H9 (cell line): Measurements from ENCODE around the gene HOXA2. TPM values are rescaled to one million over a fixed set of nuclear protein-coding genes. Genes with fewer than 3 reads are reported as not detected.

Experiments used
- DNase-seq: peaks from one replicate; pipeline ENCODE4 v3.0.0-alpha.2; 2017
- H2AFZ ChIP-seq: one replicate; pipeline ENCODE4 v1.6.1; 2013; ENCODE audit warnings: mild to moderate bottlenecking, low read length, control low read depth, moderate library complexity
- H2AK5ac ChIP-seq: 2 replicates; pipeline ENCODE4 v1.6.1; 2013; ENCODE audit warnings: low read length, control low read depth, mixed read lengths; ENCODE audit not compliant: insufficient read length
- H2BK120ac ChIP-seq: one replicate; pipeline ENCODE4 v1.6.1; 2013; ENCODE audit warnings: low read depth, mild to moderate bottlenecking, low read length, control low read depth, inconsistent platforms; ENCODE audit not compliant: poor library complexity, severe bottlenecking
- H2BK12ac ChIP-seq: 2 replicates; pipeline ENCODE4 v1.6.1; 2013; ENCODE audit warnings: low read length, control low read depth, mixed read lengths, low read depth; ENCODE audit not compliant: insufficient read length
- H2BK15ac ChIP-seq: 2 replicates; pipeline ENCODE4 v1.6.1; 2013; ENCODE audit warnings: low read depth, low read length, control low read depth
- H2BK20ac ChIP-seq: one replicate; pipeline ENCODE4 v1.6.1; 2013; ENCODE audit warnings: low read depth, mild to moderate bottlenecking, low read length, control low read depth, inconsistent platforms; ENCODE audit not compliant: poor library complexity, severe bottlenecking
- H2BK5ac ChIP-seq: 2 replicates; pipeline ENCODE4 v1.6.1; 2013; ENCODE audit warnings: low read length, control low read depth, mixed read lengths; ENCODE audit not compliant: insufficient read length
- H3K14ac ChIP-seq: 2 replicates; pipeline ENCODE4 v1.6.1; 2013; ENCODE audit warnings: low read length, control low read depth; ENCODE audit not compliant: insufficient read depth
- H3K18ac ChIP-seq: 2 replicates; pipeline ENCODE4 v1.6.1; 2013; ENCODE audit warnings: low read depth, mild to moderate bottlenecking, mixed read lengths, low read length, control low read depth; ENCODE audit not compliant: insufficient read length
- H3K23ac ChIP-seq: 2 replicates; pipeline ENCODE4 v1.6.1; 2013; ENCODE audit warnings: low read length, control low read depth, mixed read lengths, low read depth; ENCODE audit not compliant: insufficient read length
- H3K23me2 ChIP-seq: 2 replicates; pipeline ENCODE4 v1.6.1; 2013; ENCODE audit warnings: low read depth, mild to moderate bottlenecking, mixed read lengths, low read length, control low read depth; ENCODE audit not compliant: insufficient read length, poor library complexity, severe bottlenecking
- H3K27ac ChIP-seq: 2 replicates; pipeline ENCODE4 v1.5.1; 2013; ENCODE audit warnings: low read length, control low read depth, mixed read lengths, low read depth; ENCODE audit not compliant: insufficient read length
- H3K27me3 ChIP-seq: 2 replicates; pipeline ENCODE4 v1.6.1; 2013; ENCODE audit warnings: low read length, control low read depth, inconsistent platforms; ENCODE audit not compliant: insufficient read depth
- H3K4ac ChIP-seq: 2 replicates; pipeline ENCODE4 v1.6.1; 2013; ENCODE audit warnings: low read depth, mild to moderate bottlenecking, control low read depth, inconsistent platforms, low read length, moderate library complexity
- H3K4me1 ChIP-seq: 2 replicates; pipeline ENCODE4 v1.6.1; 2013; ENCODE audit warnings: low read length, control low read depth, inconsistent platforms; ENCODE audit not compliant: insufficient read depth
- H3K4me2 ChIP-seq: 2 replicates; pipeline ENCODE4 v1.6.1; 2013; ENCODE audit warnings: low read length, control low read depth, mixed read lengths; ENCODE audit not compliant: insufficient read length, insufficient read depth
- H3K56ac ChIP-seq: 2 replicates; pipeline ENCODE4 v1.6.1; 2013; ENCODE audit warnings: low read depth, mild to moderate bottlenecking, mixed read lengths, low read length, control low read depth; ENCODE audit not compliant: insufficient read length
- H3K79me1 ChIP-seq: 2 replicates; pipeline ENCODE4 v1.6.1; 2013; ENCODE audit warnings: low read depth, mild to moderate bottlenecking, moderate library complexity, low read length, control low read depth, inconsistent platforms; ENCODE audit not compliant: insufficient read depth, poor library complexity, severe bottlenecking
- H3K79me2 ChIP-seq: 2 replicates; pipeline ENCODE4 v1.6.1; 2013; ENCODE audit warnings: low read length, control low read depth, inconsistent platforms; ENCODE audit not compliant: insufficient read depth
- H3K9ac ChIP-seq: 2 replicates; pipeline ENCODE4 v1.6.1; 2013; ENCODE audit warnings: low read length, control low read depth, mixed read lengths; ENCODE audit not compliant: insufficient read length; ENCODE audit errors: extremely low read depth
- H3K9me3 ChIP-seq: one replicate; pipeline ENCODE4 v1.6.1; 2013; ENCODE audit warnings: low read depth, low read length, inconsistent platforms; ENCODE audit not compliant: control insufficient read depth
- H3T11ph ChIP-seq: one replicate; pipeline ENCODE4 v1.6.1; 2013; ENCODE audit warnings: mild to moderate bottlenecking, low read length, control low read depth, inconsistent platforms
- H4K20me1 ChIP-seq: one replicate; pipeline ENCODE4 v1.6.1; 2013; ENCODE audit not compliant: control insufficient read depth, insufficient read length, insufficient read depth
- H4K5ac ChIP-seq: 2 replicates; pipeline ENCODE4 v1.6.1; 2013; ENCODE audit warnings: low read depth, mild to moderate bottlenecking, mixed read lengths, low read length, control low read depth; ENCODE audit not compliant: insufficient read length
- H4K8ac ChIP-seq: replicated peaks from 2 replicates; pipeline ENCODE4 v1.6.1; 2013; ENCODE audit warnings: low read length, control low read depth, mixed read lengths, low read depth; ENCODE audit not compliant: insufficient read length
- H4K91ac ChIP-seq: 2 replicates; pipeline ENCODE4 v1.6.1; 2013; ENCODE audit warnings: low read depth, mild to moderate bottlenecking, moderate library complexity, mixed read lengths, low read length, control low read depth; ENCODE audit not compliant: insufficient read length
- H3K27ac Mint-ChIP-seq, 3 experiments: 2 replicates in 2 of 3; 3 replicates in 1 of 3; pipeline ENCODE4 v1.8.0; 2020 to 2021; ENCODE audit warnings: mixed read lengths in 3 of 3, mild to moderate bottlenecking in 1 of 3, moderate library complexity in 1 of 3
- H3K27me3 Mint-ChIP-seq: 2 replicates; pipeline ENCODE4 v1.8.0; 2021; ENCODE audit warnings: low read depth, mild to moderate bottlenecking, moderate library complexity, mixed read lengths
- H3K36me3 Mint-ChIP-seq, 3 experiments: 2 replicates in 2 of 3; 3 replicates in 1 of 3; pipeline ENCODE4 v1.8.0; 2020 to 2021; ENCODE audit warnings: low read depth in 3 of 3, mixed read lengths in 3 of 3; ENCODE audit not compliant: insufficient read depth in 1 of 3
- H3K4me1 Mint-ChIP-seq, 2 experiments: 2 replicates each; pipeline ENCODE4 v1.8.0; 2020; ENCODE audit warnings: mixed read lengths in 2 of 2
- H3K4me3 Mint-ChIP-seq, 2 experiments: 2 replicates in 1 of 2; 3 replicates in 1 of 2; pipeline ENCODE4 v1.8.0; 2020 to 2021; ENCODE audit warnings: mild to moderate bottlenecking in 2 of 2, mixed read lengths in 2 of 2, moderate library complexity in 1 of 2
- H3K9me3 Mint-ChIP-seq, 2 experiments: 2 replicates in 1 of 2; 3 replicates in 1 of 2; pipeline ENCODE4 v1.8.0; 2020; ENCODE audit warnings: mild to moderate bottlenecking in 2 of 2, mixed read lengths in 2 of 2, moderate library complexity in 1 of 2
- WGBS: extraction: QIAGEN DNeasy Blood & Tissue Kit; methylation state at CpG from one replicate; pipeline ENCODE4 v1.1.7; 2013; ENCODE audit warnings: missing lambda C conversion rate, low lambda C conversion rate, mixed read lengths; ENCODE audit not compliant: insufficient read length; ENCODE audit errors: extremely low coverage; 5-methylcytosine and 5-hydroxymethylcytosine counted together
- total RNA-seq: library from RNA; stranded (reverse); gene quantifications from 2 replicates; pipeline ENCODE4 v1.2.1, GENCODE V29; 2021
- TF ChIP-seq, protein P1 (sequence below): fragments of 200-600 bp; sonication (generic); conservative IDR thresholded peaks from 3 replicates; pipeline ENCODE4 v1.8.0; 2021; ENCODE audit warnings: antibody characterized with exemption, mild to moderate bottlenecking

Gene HOXA2
- total RNA-seq, 1 experiment from 2014 or later, result not detected

DNA sequence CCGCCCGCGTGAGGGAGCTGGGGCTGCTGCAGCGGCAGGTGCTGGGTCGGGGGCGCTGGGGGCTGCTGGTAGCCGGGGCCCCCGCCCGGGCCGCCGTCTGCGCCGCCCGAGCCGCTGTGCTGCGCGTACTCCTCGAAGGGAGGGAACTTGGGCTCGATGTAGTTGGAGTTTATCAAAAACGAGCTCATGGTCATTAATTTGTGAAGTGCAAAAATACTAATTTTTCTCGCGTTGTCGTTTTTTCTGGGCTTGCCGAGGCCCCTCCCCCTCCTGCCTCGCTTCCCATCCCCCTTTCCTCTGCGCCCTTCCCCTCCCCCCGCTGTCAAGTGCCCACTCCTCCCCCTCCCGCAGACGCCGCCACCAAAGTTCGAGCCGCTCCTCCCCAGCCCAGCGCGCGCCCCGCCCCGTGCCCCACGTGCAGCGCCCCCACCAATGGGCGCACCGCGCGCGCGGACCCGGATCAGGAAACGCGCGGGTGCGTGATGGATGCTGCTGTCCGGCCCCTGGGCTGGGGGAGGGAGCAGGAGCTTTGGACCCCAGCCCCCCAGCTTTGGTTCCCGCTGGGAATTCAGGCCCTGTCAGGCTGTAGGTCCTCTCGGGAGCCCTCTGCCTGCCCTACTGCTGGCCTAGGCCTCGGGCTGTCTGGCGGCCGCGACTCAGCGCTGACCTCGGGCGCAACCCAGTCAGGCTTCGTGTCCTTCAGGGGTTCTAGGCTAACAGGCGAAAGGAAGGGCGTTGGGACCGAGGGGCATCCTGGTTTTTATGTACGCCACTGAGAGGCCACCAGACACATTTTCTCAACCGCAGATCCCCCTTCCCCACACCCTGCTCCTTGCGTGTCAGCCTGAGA, 28.3 kb upstream of the HOXA2 start, which contains the start of gene HOXA4:
TSS of gene HOXA4 (minus strand) at position 218 of the 850 bp plus-strand sequence. CDS start at position 194, 24 bp downstream.
- WGBS, result no CpG with 5 or more reads among the region's 67 CpGs
- no peak within 1 kb of the TSS for H3K18ac ChIP-seq
- no peaks in the 10 kb centered on the region for H3K9me3 ChIP-seq
- H2BK12ac ChIP-seq, result no peak within 1 kb of the TSS
- Mint-ChIP-seq H3K36me3 (no peaks in the 10 kb centered on the region; a peak in 1 of 7 replicates), H3K4me1 (no peaks in the 10 kb centered on the region), H3K9me3 (peaks cover 0 to 10% of the 10 kb centered on the region in 2 experiments; a peak in 2 of 5 replicates), H3K27me3 (peaks cover 97% of the 10 kb centered on the region), H3K27ac (no peak within 1 kb of the TSS), H3K4me3 (peak within 1 kb of the TSS; percentile 46 to 66; a peak in 4 of 5 replicates)
- peaks cover 95% of the 10 kb centered on the region for H3K27me3 ChIP-seq
- H2BK120ac ChIP-seq, result no peak within 1 kb of the TSS
- H3K23ac ChIP-seq, result no peak within 1 kb of the TSS
- no peak within 1 kb of the TSS for H3T11ph ChIP-seq
- peaks cover 3% of the 10 kb centered on the region for H4K20me1 ChIP-seq
- H2BK20ac ChIP-seq, result no peak within 1 kb of the TSS
- no peaks in the 10 kb centered on the region for H3K79me1 ChIP-seq
- H3K56ac ChIP-seq, result no peak within 1 kb of the TSS
- H4K91ac ChIP-seq, result no peak within 1 kb of the TSS
- no peak within 1 kb of the TSS for H3K9ac ChIP-seq
- H3K4me2 ChIP-seq, result peak within 1 kb of the TSS; percentile 20
- no peak within 1 kb of the TSS for H3K14ac ChIP-seq
- no peak within 1 kb of the TSS for H2BK5ac ChIP-seq
- no peak within 1 kb of the TSS for H4K5ac ChIP-seq
- TF ChIP-seq, protein P1, sequence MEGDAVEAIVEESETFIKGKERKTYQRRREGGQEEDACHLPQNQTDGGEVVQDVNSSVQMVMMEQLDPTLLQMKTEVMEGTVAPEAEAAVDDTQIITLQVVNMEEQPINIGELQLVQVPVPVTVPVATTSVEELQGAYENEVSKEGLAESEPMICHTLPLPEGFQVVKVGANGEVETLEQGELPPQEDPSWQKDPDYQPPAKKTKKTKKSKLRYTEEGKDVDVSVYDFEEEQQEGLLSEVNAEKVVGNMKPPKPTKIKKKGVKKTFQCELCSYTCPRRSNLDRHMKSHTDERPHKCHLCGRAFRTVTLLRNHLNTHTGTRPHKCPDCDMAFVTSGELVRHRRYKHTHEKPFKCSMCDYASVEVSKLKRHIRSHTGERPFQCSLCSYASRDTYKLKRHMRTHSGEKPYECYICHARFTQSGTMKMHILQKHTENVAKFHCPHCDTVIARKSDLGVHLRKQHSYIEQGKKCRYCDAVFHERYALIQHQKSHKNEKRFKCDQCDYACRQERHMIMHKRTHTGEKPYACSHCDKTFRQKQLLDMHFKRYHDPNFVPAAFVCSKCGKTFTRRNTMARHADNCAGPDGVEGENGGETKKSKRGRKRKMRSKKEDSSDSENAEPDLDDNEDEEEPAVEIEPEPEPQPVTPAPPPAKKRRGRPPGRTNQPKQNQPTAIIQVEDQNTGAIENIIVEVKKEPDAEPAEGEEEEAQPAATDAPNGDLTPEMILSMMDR, result no peak
- no peaks in the 10 kb centered on the region for H3K23me2 ChIP-seq
- H2AK5ac ChIP-seq, result no peak within 1 kb of the TSS
- H3K4ac ChIP-seq, result no peak within 1 kb of the TSS
- no peaks in the 10 kb centered on the region for H3K79me2 ChIP-seq
- no peak within 1 kb of the TSS for H3K27ac ChIP-seq
- H3K4me1 ChIP-seq, result no peaks in the 10 kb centered on the region
- H2AFZ ChIP-seq, result no peak within 1 kb of the TSS
- DNase-seq, result peak; percentile 88
- H4K8ac ChIP-seq, result no peak within 1 kb of the TSS
- no peak within 1 kb of the TSS for H2BK15ac ChIP-seq
